GM12878 (cell line): ENCODE results near the gene TAOK2.

Experiments
- DPF2 ChIP-seq: fragments of 450-650 bp; IDR thresholded peaks from 2 replicates; pipeline ENCODE4 v1.6.1; 2017; ENCODE audit warnings: mild to moderate bottlenecking
- MYC ChIP-seq: IDR thresholded peaks from 2 replicates; pipeline ENCODE4 v1.6.1; 2011; ENCODE audit warnings: mild to moderate bottlenecking, low read length, moderate library complexity, inconsistent platforms; ENCODE audit not compliant: insufficient read depth, insufficient replicate concordance, insufficient read length, severe bottlenecking
- TF ChIP-seq, protein P1 (sequence below): IDR thresholded peaks from 2 replicates; pipeline ENCODE4 v1.6.1; 2011; ENCODE audit warnings: borderline replicate concordance, low read depth, mild to moderate bottlenecking, moderate library complexity, mixed read lengths, low read length; ENCODE audit not compliant: insufficient read depth; ENCODE audit errors: extremely low read length
- TF ChIP-seq, protein P2 (sequence below): IDR thresholded peaks from 2 replicates; pipeline ENCODE4 v1.6.1; 2011; ENCODE audit warnings: low read depth, low read length, improper control_type of control experiment, borderline replicate concordance

DNA sequence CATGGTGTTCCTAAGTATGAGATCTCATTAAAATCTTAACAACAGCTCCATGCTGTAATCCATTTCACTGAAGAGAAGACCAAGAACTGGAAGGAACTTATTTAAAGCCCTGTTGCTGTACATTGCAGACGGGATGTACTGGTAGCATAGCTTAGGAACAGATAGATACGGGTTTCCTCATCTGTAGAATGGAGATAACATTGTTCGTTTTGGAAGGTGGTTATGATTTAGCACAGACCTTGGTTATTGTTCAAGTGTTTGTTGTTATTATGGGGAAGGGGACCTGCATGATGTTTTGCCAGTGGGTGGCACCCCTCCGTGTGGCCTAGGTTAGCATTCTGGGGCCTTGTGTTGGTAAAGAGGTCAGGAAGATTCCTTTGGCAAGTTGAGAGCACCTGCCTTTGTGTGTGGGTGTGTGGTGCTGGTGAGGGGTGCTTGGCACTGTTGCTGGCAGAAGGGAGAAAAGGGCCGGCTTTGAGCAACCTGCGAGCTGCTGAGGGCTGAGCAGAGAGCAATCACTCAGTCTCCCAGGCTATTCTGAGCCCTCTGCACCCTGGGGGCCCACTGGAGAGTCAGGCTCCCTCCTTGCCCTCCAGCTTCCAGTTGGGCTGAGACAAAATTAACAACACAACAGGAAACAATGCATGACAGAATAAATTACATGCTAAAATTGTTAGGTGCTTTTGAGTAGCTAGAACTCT is 2.3 kb downstream of the TAOK2 start:
- TF ChIP-seq, protein P1, sequence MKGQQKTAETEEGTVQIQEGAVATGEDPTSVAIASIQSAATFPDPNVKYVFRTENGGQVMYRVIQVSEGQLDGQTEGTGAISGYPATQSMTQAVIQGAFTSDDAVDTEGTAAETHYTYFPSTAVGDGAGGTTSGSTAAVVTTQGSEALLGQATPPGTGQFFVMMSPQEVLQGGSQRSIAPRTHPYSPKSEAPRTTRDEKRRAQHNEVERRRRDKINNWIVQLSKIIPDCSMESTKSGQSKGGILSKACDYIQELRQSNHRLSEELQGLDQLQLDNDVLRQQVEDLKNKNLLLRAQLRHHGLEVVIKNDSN, result no peak
- no peak for TF ChIP-seq MYC
- TF ChIP-seq, protein P2, sequence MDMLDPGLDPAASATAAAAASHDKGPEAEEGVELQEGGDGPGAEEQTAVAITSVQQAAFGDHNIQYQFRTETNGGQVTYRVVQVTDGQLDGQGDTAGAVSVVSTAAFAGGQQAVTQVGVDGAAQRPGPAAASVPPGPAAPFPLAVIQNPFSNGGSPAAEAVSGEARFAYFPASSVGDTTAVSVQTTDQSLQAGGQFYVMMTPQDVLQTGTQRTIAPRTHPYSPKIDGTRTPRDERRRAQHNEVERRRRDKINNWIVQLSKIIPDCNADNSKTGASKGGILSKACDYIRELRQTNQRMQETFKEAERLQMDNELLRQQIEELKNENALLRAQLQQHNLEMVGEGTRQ, result no peak
- TF ChIP-seq DPF2, result no peak
